DMS79 treated with DMSO at 0.1 percent for 48 hours (cell line): ENCODE data around the gene TPCN2.

ENCODE experiments used
- DNase-seq: peaks from one replicate; lab custom pipeline; 2025; lab: John Stamatoyannopoulos, UW

The TPCN2 gene

DNA sequence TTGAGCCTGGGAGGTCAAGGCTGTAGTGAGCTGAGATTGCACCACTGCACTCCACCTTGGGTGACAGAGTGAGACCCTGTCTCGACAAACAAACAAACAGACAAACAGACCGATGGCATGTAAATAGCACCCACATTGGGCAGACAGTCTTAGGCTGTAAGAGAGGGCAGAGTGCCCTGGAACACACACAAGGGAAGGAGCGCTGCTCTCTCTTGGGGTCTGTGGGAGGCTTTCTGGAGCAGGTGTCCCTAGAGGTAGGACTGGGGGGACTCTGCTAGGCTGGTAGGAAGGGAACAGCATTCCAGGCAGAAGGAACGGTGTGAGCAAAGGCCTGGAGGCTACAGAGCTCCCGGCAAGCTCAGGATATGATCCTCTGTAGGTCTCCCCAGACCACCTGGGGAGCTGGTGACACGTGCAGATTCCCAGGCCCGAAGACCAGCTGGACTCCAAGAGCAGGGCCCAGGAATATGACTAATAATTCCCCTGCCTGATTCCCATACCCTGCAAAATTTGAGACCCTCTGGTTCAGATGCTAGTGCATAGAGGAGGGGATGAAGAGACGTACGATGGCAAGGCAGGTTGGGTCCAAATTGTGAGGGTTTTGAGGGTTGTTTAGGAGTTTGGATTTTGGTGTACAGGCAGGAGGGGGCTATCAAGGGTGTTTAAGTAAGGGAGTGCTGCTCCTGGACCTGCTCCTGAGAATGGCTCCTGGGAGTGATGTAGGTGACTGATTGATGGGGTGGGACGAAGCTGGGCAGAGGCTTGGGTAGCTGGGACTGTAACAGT, 118.6 kb downstream of the TPCN2 start:
- no peak for DNase-seq

DNA sequence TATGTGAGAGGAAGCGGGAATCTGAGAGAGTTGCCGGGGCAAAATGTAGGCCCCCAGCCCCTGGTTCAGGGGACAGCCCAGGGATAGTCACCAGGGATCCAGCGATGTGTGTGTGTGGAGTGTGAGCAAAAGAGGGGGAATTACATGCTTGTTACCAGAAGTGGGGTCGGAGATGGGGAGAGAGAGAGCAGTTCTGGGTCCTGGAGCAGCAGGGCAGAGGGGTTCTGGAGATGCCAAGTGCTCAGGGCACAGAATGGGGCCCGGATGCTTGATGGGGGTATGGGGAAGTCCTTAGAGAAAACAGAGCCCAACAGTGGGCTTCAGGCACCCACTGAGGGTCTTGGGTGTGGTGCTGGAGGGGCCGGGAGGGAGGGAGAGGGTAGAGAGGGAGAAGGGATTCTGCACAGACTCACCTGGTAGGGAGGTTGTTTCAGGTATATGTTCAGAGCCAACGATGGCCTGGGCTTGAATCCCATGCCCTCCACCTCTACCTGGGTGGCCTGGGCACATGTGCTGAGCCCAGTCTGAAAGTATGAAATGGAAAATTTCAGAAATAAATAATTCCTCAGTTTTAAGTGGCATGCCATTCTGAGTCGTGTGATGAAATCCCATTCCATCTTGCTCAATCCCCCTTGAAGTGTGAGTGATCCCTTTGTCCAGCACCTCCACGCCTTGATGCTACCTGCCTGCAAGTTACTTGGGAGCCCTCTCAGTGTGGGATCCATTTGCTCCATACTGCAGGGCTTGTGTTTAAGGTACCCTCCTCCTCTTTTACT, 119.4 kb downstream of the TPCN2 start:
- no peak for DNase-seq

DNA sequence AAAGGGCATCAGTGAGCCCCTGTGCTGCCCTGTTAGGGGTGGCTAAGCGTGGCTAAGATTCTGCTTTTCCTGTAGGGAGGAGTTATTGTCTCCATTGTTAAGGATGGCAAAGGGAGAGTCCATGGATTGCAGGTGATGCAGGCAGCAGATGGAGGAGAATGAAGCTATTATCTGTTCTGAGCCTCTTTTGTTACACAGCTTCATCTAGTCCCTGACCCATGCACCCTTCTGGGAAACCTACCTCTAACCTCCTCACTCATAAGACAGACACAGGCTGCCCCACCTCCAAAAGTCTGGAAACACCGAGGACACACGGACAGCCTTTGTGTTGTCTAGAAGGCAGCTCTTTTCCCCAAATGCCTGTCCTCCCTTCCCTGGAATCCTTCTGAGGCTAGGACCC, 120.7 kb downstream of the TPCN2 start:
- DNase-seq, result no peak

DNA sequence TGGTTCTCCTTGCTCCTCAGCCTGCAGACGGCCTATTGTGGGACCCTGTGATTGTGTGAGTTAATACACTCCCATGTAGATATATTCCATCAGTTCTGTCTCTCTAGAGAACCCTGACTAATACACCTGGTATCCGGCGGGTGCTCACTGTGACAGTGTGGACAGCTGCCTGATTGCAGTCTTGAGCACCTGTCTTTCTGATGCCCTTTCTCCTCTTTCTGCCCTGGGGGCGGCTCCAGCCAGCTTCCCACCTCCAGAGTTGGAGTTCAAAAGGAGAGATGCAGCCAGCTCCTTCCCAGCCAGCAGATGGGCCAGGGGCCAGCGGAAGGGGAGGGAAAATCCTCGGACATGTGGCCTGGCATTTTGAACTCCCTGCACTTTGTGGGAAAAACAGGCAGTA, 122.0 kb downstream of the TPCN2 start:
- no peak for DNase-seq

DNA sequence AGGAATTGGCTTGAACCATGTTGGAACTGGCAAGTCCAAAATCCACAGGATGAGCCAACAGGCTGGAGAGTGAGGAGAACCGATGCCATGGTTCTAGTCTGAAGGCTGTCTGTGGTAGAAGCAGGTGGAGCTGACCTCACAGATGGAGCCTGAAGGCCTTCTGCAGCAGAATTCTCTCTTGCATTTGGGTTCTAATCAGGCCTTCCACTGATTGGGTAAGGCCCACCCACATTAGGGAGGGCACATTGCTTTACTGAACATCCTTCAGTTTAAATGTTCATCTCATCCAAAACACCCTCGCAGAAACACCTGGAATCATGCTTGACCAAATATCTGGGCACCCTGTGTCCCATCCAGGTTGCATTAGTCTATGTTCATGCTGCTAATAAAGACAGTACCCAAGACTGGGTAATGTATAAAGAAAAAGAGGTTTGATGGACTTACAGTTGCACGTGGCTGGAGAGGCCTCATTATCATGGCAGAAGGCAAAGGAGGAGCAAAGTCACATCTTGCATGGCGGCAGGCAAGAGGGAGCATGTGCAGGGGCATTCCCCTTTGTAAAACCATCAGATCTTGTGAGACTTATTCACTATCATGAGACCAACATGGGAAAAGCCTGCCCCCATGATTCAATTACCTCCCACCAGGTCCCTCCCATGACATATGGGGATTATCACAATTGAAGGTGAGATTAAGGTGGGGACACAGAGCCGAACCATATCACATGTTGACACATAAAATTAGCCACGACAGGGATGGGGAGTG, 122.9 kb downstream of the TPCN2 start:
- DNase-seq, result no peak

DNA sequence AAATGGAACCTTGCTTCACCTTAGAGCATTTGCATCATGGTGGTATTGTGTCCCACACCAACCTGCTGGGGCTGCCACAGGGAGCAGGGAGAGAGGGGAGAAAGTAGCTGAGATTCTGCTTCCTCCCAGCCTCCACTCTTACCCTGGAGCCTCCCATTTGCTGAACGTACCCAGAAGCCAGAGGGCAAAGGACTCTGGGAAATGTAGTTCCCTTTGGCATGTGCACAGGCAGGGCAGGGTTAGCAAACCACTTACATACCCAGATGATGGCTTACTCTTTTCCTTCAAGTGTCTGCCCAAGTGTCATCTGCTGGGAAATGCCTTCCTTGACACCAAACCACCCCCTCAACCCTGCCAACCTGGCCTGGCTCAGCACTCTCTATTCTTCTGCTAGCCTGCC, 123.9 kb downstream of the TPCN2 start:
- no peak for DNase-seq

DNA sequence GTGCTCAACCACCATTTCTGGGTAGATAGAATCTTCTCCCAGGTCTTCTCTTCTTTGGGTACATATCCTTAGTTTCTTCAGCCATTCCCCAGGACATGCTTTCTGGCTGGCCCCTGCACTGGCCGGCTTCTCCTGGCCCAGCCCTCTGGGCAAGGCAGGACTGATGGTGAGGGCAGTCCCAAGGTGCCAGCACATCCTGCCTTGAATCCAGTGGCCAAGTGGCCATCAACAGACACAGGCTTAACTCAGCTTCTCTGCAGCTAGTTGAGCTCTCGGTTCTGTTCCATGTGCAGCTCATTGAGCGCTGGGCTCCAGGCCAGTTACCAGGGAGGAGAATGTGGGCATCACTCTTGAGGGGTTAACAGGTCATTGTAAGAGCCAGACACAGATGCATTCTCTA, 124.6 kb downstream of the TPCN2 start:
- DNase-seq, result no peak

DNA sequence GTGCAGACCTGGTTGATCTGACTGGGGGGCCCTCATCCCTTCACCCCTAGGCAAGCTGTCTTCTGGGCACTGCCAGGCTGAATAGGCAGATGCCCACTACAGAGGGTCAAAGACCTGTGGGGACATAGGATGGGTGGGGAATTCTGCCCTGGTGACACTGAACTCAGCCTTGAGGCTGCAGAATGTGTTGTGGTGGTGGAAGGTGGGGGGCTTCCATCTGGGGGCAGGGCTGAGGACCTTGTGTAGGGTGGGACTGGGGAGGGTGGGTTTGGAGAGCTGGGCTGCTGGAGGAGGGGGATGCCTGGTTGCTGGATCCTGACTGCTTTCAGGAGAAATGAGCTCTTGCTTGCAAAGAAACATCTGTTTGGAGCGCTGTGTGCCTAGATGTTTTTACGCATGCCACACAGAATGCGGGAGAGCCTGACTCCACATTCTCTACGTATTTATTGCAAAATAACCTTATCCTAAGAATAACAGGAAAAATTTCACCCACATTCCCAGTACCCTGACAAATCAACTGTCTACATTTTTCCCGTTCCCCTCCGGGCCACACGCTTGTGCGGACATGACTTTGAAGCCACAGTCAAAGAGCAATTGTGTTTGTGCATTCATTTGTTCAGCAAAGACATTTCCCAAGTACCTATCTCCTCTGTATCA, 125.3 kb downstream of the TPCN2 start:
- DNase-seq, result no peak

DNA sequence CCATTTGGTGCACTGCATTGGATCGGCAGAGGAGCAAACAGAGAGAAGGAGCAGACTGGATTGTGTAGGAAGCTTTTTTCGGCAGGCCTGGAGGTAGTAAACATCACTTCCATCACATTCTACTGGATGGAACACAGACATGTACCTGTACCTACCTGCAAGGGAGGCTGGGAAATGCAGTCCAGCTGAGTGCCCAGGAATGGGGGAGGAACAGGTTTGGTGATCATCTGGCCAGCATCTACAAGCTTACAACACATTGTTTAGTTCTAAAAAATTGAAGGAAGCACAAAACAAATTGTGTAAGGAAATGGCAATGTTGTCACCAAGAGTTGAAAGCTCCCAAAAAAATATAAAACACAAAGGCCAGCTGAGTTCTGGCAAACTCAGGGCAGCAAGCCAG, 126.1 kb downstream of the TPCN2 start:
- DNase-seq, result no peak

DNA sequence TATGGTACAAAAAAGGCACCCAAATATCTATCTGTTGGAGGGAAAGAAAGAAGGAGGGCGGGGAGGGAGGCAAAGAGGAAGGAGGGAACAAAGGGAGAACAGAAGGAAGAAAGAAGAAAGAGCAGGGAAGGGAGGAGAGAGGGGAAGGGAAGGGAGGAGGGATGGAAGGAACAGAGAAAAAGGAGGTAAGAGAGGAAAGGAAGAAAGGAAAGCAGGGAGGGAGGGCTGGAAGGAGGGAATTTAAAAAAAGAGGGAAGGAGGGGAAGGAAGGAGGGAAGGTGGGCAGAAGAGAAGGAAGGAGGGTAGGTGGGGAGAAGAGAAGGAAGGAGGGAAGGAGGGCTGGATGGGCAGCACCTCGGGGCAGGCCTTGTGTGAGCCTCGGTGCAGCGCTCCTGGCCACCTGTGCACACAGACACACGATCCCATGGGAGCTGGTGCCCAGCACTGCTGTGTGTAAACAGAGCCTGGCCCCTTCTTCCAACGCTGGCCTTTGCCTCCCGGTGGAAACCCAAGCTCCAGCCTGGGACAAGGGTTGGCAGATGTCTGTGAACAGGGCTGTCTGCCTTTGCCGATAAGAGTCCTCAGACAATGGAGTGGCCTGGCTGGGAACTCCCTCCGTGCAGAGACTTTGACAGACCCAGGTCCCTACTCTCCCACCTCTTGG, 130.2 kb downstream of the TPCN2 start:
- no peak for DNase-seq

DNA sequence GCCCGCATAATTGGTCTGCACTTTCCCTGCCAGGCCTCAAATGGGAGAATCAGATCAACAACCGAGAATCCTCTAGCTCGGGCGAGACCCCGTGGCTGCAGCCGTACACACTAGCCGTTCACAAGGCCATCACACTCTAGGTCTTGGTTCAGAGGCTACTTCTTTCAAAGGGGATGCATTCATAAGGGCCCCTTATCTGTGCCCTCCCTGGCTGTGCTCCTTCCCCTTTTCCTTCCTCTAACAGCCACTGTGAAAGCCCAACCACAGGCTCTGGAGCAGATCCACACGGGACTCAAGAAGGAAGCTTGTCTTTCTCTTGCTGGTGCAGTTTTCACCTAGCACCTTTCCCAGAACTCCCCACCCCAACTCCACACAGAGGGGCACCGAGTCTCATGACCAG, 131.5 kb downstream of the TPCN2 start:
- DNase-seq, result no peak

DNA sequence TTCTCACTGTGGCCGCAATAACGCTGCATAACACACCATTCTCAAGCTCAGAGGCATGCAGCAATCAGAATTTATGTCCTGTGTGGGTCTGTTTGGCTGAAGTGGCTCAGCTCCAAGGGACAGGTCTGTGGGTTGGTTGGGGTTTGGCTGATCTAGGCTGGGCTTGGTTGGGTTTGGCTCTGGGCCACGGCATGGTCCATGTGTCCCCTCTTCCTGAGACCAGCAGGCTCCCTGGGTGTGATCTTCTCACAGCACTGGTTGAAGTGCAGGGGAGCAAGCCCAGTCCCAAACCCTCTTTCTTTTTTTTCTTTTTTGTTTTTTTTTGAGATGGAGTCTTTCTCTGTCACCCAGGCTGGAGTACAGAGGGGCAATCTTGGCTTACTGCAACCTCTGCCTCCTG, 132.0 kb downstream of the TPCN2 start:
- DNase-seq, result no peak

DNA sequence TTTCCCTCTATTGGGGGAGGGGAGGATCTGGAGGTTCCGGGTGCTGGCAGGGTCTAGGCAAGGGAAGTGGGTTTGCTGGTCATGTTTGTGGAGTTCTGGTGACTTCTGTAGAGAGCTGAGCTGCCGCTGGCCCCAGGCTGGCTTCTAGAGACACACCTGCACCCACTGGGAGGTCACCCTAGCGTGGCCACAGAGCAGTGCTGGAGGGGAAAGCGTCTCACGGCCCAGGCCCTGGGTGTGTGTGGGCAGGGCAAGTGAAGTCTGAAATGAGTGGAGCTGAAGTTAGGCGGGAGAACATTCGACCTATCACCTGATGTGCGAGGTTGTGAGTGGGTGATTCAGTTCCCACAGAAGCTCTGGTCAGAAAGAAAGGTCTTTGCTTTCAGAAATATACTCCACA, 134.9 kb downstream of the TPCN2 start:
- no peak for DNase-seq
